Hypothalamus (tissue), 51 donors: Measurements from ENCODE around the gene MYRF.
A peak's percentile ranks its signal among the peaks of the same experiment; 100 is the strongest.

ENCODE experiments used
- DNase-seq, 51 donors: peaks; one replicate each; lab custom pipeline; 2025; lab: John Stamatoyannopoulos, UW

MYRF gene

DNA sequence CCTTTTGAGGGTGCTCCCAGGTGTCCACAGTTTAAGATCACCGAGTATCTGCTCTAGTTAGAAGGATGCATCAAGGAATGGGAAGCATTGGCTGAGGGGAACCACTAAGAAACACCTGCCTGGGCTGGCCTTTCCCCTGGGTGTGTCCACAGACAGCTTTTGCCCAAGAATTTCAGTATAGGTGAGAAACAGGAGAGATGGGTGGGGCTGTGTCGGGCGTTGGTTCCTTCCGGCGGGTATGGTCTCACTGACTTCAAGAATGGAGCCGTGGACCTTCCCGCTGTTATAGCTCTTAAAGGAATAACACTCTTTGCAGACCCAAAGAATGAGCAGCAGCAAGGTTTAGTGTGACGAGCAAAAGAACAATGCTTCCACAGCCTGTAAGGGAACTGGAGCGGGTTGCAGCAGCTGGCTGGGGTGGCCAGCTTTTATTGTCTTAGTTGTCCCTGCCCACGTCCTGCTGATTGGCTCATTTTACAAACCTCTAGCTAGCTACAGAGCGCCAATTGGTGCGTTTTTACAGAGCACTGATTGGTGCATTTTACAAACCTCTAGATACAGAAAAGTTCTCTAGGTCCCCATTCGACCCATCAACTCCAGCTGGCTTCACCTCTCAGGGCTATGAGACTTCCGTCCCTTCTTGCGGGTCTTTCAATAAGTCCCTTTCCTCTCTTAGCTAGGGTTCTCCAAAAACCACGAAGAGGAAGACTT lies 62.0 kb downstream of the MYRF start:
- peak in 35 of 51 donors; percentile 26 to 83 (median 54) for DNase-seq

DNA sequence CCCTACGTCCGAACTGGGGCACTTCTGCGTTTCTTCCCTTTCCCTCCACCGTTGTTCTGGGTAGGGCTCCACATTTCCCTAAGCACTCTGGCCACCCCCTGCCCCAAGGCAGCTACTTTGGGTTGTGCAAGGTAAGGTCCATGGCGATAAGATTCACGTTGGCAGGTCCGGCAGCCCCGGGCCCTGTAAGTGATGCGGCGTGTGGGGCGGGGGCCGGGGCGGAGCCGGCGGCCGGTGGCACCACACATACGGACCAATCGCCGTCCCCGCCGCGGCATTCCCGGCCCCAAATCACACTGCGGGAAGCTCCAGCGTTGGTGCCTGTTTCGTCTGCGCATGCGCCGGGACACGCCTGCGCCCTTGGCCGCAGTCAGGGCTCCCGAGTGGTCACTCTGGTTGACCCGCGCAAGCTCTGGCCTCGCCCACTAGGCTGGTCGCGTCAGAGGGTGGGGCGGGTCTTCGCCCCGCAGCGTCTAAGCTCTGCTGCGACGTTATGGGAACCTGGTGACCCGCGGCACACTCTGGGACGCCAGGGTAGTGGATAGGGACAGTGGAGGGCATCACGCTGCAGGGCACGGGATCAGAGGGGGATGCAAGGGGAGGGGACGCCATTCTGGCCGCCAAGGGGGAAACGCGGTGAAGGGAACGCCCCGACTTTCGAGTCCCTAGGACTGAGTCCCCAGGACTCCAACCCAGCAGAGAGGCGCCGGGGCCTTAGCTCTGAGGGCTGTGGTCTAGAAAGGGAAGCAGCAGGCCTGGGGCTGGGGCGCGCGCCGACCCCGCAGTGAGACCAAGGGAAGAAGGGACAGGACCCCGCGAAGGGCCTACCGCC lies 62.7 kb downstream of the MYRF start:
- peak; percentile 72 to 99 (median 97) for DNase-seq

DNA sequence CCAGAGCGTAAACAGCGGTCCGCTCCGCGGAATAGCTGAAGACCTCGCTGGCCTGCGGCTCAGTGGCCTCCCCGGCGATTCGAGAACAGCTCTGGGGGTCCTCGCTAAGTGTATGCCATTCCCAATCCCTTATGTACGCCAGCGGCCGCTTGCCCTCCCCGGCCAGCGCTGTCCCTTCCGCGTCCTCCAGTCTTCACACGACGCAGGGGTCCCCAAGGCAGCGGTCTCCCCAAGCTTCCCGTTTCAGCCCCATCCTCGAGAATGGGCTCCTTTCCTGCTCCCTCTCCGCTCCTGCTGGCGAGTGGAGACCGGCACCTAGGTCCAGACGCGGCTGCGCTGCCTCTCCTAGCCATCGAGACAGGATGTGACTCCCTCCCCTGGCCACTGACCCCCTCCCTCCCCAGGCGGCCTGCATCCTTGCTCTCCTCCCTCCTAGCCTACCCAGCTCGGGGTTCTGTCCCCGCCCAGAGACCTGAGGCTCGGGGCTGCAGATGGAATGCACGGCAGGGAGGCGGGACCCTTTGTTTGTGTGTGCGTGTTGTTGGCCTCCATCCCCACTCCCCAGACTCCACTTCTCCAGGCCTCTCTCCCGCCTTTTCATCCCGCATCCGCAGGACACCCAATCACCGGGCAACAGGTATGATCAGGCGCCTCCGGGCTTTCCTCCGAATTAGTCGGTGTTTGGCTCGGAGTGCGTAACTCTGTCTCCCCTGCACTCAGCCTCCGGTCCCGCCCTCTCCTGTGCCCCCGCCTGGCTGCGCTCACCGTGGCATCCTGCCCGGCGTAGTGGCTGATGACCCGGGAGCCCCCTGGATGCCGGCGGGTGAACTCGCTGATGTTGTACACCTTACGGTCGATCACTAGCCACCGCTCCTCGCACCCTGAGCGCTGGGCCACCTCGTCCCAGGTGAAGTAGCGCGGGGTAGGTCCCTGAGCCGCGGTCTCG lies 63.6 kb downstream of the MYRF start:
- DNase-seq, result peak in 47 of 51 donors; percentile 35 to 87 (median 64)

DNA sequence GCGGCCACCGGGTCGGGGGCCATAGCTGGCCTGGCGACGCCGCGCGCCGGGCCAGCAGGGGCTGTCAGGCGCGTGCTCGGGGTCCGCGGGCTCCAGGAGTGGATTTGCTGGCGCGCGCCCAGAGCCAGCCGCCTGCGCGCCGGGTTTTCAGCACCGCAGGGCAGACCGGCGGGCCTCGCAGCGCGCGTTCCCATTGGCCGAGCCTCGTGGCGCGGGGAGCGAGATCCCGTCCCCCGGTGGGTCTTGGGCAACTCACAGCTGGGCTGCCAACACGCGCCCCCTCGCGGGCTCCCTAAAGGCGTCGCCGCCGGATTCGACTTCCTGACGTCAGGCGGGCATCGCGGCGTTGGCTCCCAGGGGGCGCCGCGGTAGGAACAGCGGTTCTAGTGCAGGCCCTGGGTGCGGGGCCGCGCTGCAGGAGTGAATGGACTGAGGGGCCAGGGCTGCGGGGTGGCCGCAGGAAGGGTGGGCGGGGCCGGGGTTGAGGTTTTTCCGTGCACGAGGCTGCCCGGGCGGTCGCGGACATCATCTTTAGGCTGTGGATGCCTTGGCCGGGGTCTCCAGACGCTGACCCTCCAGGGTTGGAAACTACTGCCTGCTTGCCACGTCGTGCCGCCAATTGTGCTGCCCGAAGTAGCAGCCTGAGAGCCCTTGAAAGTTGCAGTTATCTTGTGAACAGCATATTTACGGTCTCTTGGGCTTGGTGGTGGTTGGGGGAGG lies 64.5 kb downstream of the MYRF start, which contains the start of gene FADS1:
TSS of gene FADS1 (minus strand) at position 268 of the 720 bp plus-strand sequence. CDS start at position 194, 74 bp downstream.
- DNase-seq, result peak; percentile 47 to 98 (median 92)

DNA sequence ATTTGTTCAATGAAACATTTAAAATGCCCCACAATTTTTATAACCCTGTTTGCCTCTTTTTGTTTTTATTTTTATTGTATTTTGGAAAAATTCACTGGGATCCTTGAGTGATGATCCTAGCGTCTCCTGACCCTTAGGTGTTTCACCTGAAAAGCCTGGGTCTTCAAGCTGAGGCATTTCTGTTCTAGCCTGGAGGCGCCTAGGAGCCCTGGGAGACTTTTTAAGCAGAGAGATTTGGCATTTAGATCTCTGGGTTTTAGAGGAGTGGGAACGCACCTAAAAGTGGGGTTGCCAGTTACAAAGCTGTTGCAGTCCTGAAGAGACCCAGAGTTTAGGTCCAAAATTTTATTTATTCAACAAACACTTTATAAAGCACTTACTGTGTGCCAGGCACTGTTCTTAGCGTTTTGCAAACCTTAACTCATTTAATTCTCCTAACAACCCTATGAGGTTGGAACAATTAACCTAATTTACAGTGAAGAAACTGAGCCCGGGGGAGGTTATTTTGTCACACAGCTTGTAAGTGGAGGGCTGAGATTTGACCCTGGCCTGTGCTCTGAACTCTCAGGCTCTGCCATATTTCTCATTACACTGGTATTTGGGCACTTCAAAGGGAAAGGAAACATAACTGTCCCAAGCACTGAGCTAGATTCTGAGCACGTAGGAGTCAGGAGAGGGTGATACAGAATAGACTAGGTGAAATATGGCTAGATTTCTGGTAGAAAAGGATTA lies 65.2 kb downstream of the MYRF start:
- no peak for DNase-seq

DNA sequence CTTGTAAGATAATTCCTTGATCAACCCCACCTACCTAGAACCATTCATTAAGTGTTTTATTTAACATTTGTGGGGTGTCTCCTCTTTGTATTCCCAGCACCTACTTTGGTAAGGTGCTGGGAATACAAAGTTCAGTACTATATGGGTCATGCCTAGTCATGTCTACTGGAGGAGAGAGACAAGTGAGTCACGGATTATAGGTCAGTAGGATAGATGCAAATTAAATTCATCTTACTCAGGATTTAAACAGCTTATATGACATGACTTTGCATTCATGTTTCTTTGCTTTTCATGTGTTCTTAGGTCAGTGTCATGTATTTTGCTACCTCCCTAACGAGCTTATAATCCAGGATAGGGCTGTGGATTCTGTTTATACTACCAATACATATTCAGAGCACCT lies 67.7 kb downstream of the MYRF start:
- DNase-seq, result no peak

DNA sequence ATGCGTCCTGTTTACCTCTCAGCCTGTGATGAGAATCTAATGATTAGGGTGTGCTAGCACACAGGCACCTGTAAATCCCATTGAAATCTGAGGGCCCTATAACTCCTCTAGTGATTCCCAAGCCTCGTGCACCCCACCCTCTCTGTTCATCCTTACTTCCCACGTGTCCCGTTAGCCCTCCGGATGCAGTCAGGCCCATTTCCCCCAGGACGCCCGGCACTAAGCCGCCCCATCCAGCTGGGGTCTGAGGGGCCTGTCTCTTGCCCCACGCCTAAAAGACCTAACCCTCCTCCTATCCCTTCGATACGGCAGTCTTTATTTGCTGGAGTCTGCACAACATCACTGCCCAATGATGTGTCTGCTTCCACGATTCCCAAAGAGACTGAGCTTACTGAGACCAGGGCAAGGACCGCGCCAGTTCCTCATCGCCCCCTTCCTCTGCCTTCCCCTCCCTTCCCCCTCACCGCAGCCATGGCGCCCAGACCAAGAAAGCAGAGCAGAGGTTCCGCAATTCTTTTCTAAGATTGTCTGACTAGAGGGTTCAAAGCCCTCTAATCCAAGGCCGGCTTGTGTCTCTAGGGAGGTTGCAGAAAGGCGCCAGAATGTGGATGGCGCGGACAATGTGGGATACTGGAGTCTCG lies 74.6 kb downstream of the MYRF start:
- peak in 9 of 51 donors; percentile 37 to 73 (median 59) for DNase-seq

DNA sequence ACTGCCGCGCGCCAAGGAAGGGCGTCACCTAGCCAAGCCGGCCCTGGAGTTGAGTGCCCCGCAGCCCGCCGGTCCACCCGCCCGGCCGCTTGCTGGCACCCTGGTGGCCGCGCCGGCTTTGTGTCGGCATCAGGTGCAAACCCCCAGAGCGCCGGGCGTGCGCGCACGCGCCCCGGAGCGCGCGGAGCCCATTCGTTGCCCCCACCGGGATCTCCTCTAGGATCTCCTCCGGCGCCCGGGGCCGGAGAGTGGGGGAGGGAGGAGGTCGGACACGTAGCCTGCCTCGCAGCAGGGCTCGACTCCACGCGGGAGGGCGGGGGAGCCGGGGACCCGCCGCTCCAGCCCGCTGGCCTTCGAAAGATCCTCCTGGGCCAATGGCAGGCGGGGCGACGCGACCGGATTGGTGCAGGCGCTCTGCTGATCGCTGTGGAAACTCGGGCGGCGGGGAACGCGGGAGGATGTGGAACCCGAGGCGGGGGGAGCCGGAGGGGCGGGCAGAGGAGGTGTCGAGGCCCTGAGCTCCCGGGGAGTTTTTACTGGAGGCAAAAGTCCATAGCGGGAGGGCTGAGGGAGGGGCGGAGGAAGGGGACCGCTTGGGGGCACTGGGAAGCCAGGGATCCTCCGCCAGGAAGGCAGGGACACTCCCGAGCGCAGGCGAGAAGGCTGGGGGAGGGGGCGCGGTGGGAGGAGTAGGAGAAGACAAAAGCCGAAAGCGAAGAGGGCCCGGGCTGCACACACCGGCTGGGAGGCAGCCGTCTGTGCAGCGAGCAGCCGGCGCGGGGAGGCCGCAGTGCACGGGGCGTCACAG lies 75.3 kb downstream of the MYRF start, which contains the start of gene FADS2:
TSS of gene FADS2 (plus strand) at position 730 of the 808 bp plus-strand sequence. CDS start 91 bp downstream, outside the sequence.
- peak; percentile 60 to 99 (median 94) for DNase-seq

DNA sequence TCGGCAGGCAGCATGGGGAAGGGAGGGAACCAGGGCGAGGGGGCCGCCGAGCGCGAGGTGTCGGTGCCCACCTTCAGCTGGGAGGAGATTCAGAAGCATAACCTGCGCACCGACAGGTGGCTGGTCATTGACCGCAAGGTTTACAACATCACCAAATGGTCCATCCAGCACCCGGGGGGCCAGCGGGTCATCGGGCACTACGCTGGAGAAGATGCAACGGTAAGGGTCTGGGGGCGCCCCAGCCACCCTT lies 75.9 kb downstream of the MYRF start:
- no peak for DNase-seq

DNA sequence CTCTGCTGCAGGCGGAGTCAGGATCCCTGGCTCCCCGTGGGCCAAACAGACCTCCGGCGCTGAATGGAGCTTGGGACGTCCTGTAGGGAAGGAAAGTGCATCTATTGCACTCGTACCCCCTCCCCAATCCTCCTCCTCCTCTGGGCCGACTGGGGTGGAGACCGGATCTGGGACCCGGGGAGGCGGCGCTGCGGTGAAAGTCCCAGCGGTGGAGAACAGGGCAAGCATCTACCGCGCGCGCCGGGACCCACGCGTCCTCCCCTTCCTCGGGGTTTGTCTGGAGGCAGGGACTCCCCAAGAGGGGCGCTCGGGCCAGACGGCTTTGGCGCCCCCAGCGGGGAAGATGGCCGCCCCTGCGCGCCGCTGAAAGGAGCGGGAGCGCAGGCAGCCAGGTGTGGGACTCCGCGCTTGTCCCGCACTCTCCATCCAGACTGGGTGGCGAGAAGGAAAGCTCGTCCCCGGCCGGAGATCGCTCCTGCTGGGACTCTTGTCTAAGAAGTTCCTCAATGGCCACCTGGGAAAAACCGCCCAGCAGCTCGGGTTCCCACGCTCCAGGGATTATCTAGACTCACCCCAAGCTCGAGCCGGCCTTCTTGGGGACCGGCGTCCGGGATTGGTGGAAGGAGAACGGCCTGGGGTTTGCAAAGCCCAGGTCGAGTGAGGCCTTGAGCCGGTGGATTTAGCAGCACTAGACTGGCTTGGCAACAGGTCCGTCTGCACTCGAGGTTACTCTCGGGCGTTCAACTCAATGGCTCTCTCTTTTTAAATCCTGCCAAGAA lies 76.4 kb downstream of the MYRF start:
- peak in 31 of 51 donors; percentile 17 to 77 (median 45) for DNase-seq

DNA sequence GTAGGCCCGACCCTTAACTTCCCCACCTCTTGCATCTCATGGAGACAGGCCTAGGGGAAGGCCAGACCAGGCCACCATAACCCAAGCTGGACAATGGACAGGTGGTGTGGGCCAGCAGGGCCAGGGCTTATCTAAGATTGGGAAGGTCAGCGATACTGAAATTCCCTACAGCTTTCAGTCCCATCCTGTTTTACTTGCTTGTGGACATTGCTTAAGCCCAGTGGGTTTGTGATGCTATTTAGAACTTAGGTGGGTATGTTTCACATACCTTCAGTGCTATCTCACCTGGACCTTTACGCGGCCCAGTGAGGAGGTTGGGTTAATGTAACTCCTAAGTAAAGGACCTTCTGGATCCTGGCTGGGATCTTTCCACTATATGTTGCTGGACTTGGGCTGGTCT lies 77.4 kb downstream of the MYRF start:
- no peak for DNase-seq

DNA sequence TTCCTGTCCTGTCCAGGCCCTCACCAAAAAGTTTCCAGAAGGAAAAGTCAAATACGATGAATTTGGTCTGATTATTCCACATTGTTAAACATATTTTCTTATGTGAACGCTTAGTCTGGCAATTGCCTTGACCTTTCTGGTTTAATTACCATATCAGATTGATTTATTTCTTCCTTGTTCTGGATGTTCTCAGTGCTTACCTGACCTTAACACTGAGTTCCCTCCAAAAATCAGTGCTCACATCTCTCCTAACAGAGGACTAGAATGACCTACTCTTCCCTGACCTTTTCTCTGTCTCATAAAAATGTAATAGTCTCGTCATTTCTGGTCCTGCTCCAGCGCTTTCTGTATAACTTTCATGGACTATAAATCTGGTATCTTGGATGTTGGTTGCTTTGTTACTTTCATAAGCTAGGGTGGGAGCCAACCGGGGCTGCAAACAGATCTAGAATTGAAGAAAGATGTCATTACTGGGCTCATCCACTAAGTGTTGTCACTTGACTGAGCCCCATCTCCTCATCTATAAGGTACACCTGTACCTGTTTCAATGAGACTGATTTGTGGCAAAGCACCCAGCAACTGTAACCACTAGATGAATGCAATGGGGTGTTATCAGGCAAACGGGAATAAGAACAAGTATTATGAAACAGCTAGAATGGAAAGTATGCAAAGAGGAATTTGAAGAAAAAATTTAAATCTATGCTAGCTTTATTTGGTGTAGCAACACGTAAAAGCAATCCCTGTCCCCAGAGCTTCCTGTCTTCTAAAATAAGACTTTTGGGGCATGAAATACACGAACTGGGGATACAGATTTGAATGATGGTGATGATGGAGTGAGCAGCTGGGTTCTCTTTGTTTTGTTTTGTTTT lies 78.0 kb downstream of the MYRF start:
- no peak for DNase-seq

DNA sequence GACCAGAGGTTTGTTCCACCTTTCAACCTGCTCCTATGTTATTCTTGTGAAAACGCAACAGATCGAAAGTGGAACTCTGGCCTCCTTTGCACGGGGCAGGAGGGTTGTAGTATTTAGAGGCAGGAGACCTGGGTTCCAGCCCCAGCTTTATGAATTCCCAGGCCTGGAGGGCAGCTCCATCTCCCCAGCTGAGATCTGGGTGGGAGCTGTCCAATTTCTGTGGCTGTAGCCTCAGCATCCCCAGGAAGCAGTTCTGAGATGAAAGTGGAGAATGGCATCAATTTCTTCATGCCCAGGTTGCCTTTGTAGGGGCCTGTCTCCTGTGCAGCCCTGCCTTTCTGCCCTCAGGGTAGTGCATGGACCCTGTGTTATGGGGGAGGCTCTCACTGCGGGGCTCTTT lies 79.8 kb downstream of the MYRF start:
- no peak for DNase-seq

DNA sequence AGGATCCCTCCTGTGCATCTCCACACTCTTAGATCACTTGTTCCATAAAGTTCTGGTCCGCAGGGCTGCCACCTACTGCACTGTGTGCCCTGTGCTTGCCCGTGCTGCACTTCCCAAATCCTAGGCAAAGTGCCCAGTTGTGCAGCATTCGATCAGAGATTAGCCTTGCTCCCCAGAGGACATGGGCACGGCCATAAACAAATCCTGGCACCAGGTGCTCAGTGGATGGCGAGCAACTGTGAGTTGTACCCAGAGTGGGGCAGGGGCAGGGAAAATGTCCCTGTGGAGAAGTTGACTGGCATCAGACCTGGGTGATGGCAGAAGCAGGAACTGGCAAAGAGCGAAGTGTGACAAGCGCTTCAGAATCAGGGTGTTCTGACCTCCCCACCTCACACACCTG lies 80.3 kb downstream of the MYRF start:
- DNase-seq, result peak in 1 of 51 donors; percentile 9

DNA sequence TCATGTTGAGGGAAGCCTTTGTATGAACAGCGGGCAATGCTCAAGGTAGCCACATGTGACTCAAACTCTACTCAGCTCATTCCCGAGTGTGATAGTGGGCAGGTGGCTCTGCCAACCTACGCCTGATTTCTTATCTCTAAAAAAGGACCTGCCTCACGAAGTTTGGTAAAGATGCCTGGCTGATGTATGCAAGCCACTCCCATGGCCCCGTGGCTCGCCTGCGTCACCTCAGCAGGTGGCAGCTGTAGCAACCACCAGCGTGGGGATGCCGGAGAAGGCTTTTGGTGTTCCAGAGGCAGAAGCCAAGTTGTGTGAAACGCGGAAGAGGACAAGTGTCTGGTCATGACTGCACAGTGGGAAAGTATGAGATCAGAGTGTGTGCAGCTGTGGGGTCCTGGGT lies 81.0 kb downstream of the MYRF start:
- peak in 1 of 51 donors; percentile 48 for DNase-seq

DNA sequence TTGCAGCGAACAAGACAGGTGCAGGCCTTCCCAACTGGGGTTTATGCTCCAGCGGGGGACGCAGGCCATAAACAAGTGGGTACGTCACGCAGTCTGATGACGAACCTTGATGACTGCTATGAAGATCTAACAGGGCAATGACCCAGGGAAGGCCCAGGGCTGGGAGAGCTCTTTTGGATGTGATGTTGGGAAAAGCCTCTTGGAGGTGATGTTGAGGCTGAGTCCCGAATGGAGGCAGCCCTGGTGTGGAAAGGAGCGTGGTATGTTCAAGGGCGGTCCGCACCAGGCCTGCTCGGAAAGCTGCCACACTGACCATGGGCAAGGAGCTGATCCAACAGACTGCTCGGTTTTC lies 81.5 kb downstream of the MYRF start:
- peak in 1 of 51 donors; percentile 35 for DNase-seq
